HG03354 (cell line): ENCODE data around the gene BATF.

ENCODE experiments used
- ATAC-seq: cut with Tn5 transposase; IDR thresholded peaks from one replicate; pipeline ENCODE4 v1.9.1; 2021; ENCODE audit warnings: mild to moderate bottlenecking; ENCODE audit not compliant: unreplicated experiment, poor library complexity, severe bottlenecking

BATF gene

DNA sequence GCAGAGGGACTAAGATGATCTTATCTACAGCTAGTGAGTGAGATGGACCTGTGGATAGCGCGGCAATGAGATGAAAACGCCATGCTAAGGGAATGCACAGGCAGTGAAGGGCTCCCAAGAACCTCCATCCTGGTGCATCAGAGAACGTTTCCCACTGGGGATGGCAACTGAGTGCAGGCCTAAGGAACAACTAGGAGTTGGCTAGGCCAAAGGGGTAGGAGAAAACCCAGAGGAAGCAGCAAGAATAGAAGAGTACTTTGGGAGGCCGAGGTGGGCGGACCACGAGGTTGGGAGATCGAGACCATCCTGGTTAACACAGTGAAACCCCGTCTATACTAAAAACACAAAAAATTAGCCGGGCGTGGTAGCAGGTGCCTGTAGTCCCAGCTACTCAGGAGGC, 24.6 kb upstream of the BATF start:
- ATAC-seq: no peak

DNA sequence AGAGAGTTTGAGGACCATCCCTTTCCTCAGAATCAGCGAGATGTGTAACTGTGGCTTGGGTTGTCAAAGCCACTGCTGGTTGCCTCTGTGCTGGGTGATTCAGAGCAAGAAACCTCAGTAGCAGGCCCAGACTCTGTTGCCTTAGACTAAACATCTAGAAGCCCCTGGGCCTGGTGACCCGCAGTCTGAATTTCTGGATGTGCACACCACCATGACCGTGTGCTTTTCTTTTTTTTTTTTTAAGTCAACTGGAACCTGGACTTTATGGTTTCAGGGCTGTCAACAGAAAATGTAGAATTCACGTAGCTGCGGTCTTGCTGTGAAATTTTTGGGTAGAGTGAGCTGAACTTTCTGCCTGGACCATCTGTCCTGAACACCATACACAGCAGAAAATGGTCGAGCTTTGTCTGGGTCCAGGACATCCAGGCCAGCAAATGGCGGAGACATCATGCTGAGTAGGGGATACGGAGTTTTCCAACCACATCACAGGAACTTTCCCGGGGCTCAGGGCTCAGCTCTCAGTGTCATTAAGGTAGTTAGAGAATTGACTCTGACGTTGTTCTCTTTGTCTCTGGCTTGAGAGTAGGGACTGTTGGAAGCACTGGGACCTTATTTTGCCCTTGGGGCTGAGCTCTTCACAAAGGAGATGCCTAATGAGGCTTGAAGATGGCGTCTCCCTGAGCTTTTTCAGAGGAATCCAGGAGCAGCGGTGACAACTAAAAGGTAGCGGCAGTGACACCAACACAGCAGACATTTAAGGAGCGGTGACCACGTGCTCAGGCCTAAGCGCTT, 23.0 kb upstream of the BATF start:
- peak; percentile 64 for ATAC-seq

DNA sequence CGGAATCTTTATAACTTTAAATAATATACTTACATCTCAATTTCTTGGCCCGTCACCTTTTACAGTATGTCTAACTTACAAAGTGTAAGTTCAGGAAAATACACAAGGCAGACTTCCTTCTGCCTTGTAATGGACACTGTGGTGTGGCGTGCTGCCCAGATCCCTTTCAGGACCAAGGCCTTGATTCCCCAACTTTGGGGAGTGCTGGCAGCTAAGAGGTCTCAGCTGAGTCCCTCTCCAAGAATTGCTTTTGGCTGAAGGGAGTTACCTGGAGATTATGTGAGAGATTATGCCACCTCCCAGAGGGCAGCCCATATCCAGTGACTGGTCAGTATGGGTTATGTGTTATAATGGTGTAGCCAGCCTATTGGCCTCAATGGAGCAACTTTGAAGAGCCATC, 21.2 kb upstream of the BATF start:
- ATAC-seq: no peak

DNA sequence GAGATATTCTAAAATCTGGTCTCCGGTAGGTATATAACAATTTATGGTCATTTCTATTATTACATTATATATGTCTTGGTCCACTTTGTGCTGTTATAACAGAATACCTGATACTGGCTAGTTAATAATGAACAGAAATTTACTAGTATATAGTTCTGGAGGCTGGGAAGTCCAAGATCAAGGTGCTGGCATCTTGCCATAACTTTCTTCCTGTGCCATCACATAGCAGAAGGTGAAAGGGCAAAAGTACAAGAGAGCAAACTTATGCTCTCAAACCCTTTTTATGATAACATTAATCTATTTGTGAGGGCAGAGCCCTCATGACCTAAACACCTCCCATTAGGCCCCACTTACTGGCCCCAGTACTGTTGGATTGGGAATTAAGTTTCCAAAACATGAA, 17.9 kb upstream of the BATF start:
- ATAC-seq: no peak

DNA sequence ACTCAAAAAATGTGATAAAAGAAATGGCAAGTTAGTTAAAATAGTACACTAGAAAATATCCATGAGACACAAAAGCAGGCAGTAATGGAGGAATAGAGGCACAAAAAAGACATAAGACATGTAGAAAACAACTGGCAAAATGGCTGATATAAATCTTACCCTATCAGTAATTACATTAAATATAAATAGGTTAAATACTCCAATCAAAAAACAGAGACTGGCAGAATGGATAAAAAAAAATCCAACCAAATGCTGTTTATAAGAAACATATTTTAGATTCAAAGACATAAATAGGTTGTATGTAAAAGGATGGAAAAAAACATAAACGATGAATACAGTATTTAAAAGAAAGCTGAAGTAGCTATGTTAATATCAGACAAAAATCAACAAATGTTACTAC, 15.3 kb upstream of the BATF start:
- no peak for ATAC-seq

DNA sequence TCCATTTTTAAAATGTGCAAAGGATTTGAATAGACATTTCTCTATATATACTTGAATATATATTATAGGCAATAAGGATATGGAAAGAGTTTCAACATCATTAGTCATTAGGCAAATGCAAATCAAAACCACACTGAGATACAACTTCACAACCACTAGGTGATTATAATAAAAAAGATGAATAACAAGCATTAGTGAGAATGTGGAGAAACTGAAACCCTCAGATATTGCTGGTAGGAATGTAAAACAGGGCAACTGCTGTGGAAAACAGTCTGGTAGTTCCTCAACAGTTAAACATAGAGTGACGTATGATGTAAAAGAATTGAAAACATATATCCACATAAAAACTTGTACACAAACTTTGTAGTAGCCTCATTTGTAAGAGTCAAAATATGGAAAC, 11.7 kb upstream of the BATF start:
- ATAC-seq: no peak

DNA sequence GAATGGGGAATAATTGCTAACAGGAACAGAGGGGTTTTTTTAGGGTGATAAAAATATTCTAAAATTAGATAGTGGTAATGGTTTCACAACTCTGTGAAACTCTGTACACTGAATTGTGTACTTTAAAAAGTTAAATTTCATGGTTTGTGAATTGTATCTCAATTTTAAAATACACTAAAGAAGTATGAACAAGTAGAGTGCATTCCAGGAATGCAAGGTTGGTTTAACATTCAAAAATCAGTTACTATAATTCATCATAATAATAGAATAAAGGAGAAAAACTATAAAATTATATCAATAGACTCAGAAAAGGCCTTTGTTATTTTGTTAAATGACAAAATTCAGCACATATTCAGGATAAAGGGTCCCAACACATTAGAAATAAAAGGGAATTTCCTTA, 11.1 kb upstream of the BATF start:
- ATAC-seq: no peak

DNA sequence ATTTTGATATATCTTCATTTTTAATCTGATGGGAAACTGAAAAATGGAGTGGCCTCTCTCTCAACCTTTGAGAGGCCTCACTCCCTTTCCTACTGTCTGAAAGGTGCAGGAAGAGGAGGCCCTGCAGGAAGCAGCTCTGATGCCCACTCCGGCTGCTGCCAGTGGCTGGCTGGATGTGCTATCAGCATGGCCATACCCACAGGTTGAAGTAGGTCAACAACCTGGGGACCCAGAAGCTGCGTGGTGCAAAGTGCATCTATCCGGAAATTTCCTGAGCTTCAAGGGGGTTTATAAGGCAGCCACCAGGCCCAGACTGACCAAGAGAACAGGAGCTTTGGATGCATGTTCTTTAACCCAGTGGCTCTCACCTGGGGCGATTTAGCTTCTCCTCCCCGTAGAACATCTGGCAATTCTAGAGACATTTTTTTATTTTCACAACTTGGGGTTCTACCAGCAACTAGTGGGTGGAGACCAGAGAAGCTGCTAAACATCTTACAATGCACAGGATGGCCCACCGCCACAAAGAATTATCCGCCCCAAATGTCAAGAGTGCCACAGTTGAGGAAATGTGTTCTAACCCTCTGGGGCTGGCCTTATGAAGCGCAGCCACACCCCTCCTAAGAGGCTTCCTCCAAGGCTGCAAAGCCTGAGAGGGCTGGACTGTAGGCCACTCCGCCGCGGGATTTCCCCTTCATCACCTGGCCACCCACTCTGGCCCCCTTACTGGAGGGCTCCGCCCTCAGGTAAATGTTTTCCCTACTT, 8.2 kb upstream of the BATF start:
- peak; percentile 55 for ATAC-seq

DNA sequence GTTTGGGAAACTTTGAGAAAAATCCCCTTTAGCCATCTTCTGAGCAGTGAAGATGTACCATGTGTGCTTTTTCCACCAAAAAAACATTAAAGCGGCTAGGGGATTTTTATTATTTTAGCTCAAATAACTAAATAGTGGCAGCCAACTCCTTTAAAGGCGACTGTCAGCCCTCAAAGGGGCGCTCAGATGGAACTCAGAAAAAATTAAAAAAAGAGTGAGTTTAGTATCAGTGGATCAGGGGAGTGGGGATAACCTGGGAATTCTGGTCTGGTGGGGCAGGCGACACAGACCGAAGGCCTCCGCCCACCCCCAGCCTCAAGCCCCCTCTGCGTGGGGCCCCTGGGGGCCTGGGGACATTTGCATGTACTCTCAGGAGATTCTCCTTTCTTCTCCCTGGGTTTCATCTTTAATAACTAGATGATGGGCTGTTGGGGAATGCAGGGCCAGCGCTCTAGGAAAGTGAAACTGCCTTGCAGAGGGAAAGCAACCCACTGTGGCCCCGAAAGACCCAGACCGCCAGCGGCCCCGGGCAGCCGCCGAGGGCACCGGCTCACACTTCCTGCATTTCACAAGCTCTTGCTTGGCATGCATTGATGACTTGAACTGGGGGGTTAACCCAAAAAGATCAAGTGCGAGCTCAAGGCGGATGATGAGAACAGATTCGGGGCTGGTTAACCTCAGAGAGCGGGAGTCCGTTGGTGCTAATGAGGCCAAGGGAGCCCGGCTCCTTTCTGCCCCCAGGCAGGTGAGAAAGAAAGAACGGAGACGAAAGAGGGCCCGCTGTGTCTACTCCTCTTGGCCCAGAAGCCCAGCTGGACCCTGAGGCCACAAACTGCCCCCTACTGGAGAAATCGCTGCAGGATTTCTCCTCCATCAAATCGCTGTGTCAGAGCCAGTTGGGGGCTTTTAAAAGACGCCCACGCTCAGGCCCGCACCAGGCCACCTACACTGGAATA, 7.3 kb upstream of the BATF start:
- ATAC-seq: peak; percentile 44

DNA sequence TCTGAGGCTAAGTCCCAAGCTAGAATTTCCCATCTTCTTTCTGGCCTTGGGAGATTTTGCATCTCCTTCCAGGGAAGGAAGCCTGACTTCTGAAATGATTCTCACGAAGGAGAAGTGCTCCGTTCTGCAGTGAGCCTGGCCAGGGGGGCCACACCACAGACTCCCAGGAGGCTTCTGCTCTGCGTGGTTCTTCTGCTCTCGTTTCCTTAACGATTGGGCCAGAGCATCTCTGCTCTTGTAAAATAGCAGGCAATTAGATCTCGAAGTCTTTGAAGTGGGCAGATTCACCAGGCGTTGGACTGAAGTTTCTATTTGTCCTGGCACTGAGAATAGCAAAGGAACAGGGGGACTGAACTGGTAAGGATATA, 6.7 kb upstream of the BATF start:
- peak; percentile 53 for ATAC-seq

DNA sequence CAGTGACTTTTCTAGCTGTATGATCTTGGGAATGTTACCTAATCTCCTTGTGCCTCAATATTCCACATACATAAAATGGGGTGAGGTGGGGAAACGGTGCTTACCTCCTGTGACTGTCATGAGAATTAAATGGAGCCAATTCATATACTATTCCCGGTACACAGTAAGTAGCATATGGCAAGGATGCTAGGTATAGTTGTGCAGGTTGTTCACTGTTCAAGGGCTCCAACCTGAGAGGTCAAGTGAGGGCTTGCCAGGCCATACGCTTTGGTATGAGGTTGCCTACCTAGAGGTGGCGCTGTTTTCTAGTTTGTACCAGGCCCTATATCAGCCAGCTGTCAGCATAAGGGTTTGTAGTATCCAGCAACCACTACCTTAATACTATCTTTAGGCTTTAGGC, 3.6 kb upstream of the BATF start:
- ATAC-seq: no peak

DNA sequence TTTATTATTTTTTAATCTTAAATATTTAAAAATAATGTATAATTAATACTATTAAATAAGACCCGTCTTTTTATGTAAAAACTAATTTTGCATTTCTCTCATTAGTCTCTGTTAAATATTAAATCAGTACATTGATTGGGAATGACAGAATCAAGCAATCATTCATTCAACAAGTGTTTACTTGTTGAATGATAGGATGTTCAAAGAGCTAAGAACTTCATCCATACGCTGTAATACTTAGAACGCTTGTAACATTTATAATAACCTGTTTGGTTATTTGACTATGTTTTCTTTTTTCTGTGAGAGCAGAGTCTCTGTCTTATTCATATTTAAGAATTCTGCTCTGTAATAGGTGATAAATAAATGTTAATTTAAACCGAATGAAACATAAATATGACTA, 2.9 kb upstream of the BATF start:
- no peak for ATAC-seq

DNA sequence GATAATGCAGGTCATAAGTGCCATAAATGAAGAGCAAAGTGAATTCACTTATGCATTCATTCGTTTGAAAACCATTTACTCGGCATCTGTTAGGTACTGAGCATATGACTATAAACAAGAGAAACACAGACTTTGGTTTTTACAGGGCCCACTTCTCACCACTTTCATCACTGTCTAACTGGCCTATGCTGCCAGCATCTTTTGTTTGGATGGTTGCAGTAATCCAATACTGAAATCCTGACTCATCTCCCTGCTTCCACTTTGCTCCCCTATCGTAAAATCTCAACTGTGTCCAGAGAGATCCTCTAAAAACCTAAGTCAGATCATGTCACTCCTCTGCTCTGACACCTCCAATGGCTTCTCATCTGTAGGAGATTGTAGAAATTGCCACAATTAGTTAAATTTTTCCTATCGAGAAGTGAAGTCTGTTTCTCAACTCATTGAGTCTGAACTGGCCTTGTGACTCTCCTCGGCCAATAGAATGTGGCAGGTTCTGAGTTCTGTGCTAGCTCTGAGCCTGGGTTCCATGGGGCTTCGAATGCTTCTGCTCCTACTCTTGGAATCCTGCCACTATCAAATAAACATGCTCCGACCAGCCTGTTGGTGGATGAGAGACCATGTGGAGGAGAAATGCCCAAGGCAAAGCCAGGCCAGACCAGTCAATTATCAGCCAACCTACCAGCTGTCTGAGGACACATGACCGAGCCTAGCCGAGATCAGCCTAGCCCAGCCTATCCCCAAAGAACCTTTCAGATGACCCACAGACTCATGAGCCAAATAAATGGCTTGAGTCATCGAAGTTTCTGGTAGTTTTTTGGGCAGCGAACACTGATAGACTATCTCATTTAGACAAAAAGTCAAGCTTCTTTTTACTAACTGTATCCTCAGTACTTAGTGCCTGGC, 2.2 kb upstream of the BATF start:
- no peak for ATAC-seq

DNA sequence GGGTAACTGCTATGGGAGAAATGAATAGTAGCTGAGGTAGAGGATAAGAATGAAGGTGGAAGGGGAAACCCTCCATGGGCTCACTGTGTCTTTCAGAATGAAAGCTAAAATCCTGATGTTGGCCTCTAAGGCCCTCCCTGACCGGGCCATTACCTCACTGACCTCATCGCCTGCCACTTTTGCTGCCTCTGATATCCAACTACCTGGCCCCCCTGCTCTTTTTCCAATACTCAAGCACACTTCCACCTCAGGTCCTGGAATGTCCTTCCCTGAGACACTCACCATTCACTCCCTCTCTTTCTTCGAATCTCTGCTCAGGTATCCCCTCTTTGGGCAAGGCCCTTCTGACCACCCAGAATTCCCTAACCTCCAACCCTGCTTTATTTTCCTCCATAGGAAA, 1.4 kb upstream of the BATF start:
- no peak for ATAC-seq

DNA sequence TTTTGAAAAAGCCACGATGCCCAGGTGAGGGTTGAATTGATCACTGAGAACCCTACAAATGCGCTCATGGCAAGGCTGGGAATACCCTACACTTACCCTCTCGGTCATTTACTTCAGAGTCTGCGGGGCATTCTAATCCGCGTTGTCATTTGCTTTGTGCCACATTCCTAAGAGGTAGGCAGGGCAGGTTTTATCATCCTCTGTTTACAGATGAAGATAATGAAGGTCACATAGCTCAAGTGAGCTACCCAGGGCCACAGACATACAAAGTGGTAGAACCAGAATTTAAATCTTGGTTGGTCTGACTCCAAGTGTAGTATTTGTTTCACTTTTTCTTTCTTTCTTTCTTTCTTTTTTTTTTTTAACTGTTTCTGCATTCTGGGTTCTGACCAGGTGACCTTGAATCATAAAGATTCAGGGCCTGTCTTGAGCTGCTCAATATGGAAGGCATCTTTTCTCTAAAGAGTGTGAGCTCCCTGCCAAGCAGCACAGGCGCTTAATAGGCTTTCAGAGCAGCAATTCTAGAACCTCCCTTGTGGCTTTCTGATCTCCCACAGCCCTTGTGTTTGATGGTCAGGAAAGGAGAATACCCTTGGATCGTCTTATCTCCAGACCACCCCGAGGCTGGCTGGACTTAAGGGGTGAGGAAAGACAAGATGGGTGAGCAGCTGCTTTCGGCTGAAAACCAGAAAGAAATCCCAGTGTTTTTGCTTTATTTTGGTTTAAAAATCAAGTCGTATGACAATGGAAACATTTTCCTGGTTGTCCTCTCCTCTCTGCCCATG, 662 bp upstream of the BATF start:
- peak; percentile 24 for ATAC-seq

DNA sequence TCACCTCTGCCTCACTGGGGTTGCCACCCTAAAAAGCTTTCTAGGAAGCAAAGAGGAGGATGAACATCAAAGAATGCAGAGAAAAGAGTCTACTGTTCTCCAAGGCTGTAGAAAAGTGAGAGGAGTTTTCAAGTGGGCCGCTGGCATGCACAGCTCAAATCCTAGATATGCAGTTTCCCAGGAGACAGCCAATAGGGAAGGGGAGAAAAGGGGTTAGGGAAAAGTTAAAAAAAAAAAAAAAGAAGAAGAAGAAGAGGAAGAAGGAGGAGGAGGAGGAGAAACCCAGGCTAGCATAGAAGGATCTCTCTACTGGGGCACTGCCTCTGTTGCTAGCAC, 682 bp downstream of the BATF start:
- no peak for ATAC-seq

DNA sequence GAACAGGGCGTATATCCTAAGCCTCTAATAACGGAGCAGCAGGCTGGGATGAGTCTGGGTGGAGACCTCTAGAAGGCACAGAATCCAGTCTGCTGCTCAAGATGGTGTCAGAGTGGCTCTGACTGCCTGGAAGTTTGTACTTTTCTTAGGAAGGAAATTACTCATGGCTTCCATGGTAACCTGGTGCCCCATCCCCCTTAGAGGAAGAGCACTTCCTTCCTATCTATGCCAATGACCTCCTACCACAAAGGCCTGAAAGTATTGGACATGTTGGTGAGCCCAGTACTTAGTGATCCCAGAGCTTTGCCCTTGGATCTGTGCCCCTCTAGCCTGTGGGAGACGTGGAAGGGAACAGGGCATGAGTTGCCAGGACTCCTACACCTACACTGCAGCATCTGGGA, 1.5 kb downstream of the BATF start:
- ATAC-seq: no peak

DNA sequence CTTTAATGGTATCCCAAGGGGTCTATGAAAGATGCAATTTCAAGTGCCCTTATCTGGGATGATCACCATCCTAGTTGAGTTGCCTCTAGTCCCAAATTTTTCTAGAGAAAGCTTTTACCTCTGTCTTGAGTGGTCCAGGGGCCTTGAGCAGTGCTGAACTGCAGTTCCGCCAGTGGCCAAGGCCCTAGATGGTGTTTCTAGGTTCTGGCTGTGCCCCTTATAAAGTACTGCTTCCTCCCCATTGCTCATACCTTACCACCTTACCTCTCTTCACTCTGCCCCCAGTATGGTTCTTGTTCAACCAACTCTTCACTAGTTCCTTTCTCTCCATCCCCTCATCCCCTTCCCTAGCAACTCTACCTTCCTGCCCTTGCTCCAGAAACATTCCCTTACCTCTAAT, 3.7 kb downstream of the BATF start:
- ATAC-seq: no peak
